Lung (tissue), 12 donors: ENCODE results near the gene WDR64. TPM values are rescaled to one million over a fixed set of nuclear protein-coding genes. Genes with fewer than 3 reads are reported as not detected.

Experiments
- ATAC-seq: fragments of 200-7000 bp; cut with Tn5 transposase; one replicate; pipeline ENCODE4 v1.9.1; 2020; ENCODE audit warnings: moderate number of reproducible peaks; ENCODE audit not compliant: insufficient read depth, low FRiP score
- DNase-seq, 3 donors: peaks; one replicate each; pipeline ENCODE4 v3.0.0-alpha.2; 2013 to 2017
- H3K27ac ChIP-seq, 2 donors: one replicate each; pipeline ENCODE4 v1.5.1; 2013; ENCODE audit warnings: mild to moderate bottlenecking in 2 of 2, moderate library complexity in 2 of 2, control low read depth in 1 of 2, inconsistent platforms in 1 of 2, low read depth in 1 of 2, low read length in 1 of 2
- H3K27me3 ChIP-seq, 3 donors: one replicate each; pipeline ENCODE4 v1.5.1; 2013; ENCODE audit warnings: low read length in 2 of 3; ENCODE audit not compliant: control insufficient read depth in 3 of 3, insufficient read depth in 3 of 3
- H3K36me3 ChIP-seq, 4 donors: one replicate each; pipeline ENCODE4 v1.5.1; 2013; ENCODE audit warnings: low read length in 4 of 4, mild to moderate bottlenecking in 1 of 4, moderate library complexity in 1 of 4; ENCODE audit not compliant: control insufficient read depth in 4 of 4, insufficient read depth in 4 of 4
- H3K4me1 ChIP-seq, 5 donors: one replicate each; pipeline ENCODE4 v1.5.1; 2013; ENCODE audit warnings: low read length in 5 of 5, mild to moderate bottlenecking in 2 of 5, moderate library complexity in 1 of 5; ENCODE audit not compliant: control insufficient read depth in 5 of 5, insufficient read depth in 5 of 5
- H3K4me3 ChIP-seq: one replicate; pipeline ENCODE4 v1.5.1; 2013; ENCODE audit warnings: mild to moderate bottlenecking, control low read depth, moderate library complexity
- H3K9ac ChIP-seq, 2 donors: one replicate each; pipeline ENCODE4 v1.5.1; 2013; ENCODE audit warnings: low read length in 2 of 2, control low read depth in 1 of 2; ENCODE audit not compliant: insufficient read depth in 1 of 2
- H3K9me3 ChIP-seq, 4 donors: one replicate each; pipeline ENCODE4 v1.5.1; 2013; ENCODE audit warnings: low read length in 3 of 4, mild to moderate bottlenecking in 1 of 4, moderate library complexity in 1 of 4; ENCODE audit not compliant: control insufficient read depth in 4 of 4, insufficient read depth in 3 of 4
- WGBS, 2 donors: extraction: QIAGEN DNeasy Blood & Tissue Kit; methylation state at CpG; one replicate each; pipeline ENCODE4 v1.1.7; 2013; 5-methylcytosine and 5-hydroxymethylcytosine counted together
- polyA plus RNA-seq, 2 donors: library from polyadenylated mRNA; stranded (reverse); fragments of 200-250 nt; gene quantifications; one replicate each; pipeline ENCODE4 v1.2.1, GENCODE V29; 2013
- total RNA-seq, 2 donors: library from RNA; depleted of rRNA in 1 of 2; stranded (reverse); fragments of >200 nt in 1 of 2; gene quantifications; one replicate each; pipeline ENCODE4 v1.2.1, GENCODE V29; 2014 to 2021
- TF ChIP-seq, protein P1 (sequence below): IDR thresholded peaks from 2 replicates; pipeline ENCODE4 v1.5.1; 2012; ENCODE audit warnings: mild to moderate bottlenecking; ENCODE audit errors: control extremely low read depth, extremely low read depth
- donor health status: control.
- donor health status: control.
- donor health status: Bipolar disorder and iron deficiency.
- donor health status: healthy.
- donor health status: DM: yes; HTN: yes; CAD: no.

Gene WDR64
- total and polyA plus RNA-seq, 4 donors = not detected

DNA sequence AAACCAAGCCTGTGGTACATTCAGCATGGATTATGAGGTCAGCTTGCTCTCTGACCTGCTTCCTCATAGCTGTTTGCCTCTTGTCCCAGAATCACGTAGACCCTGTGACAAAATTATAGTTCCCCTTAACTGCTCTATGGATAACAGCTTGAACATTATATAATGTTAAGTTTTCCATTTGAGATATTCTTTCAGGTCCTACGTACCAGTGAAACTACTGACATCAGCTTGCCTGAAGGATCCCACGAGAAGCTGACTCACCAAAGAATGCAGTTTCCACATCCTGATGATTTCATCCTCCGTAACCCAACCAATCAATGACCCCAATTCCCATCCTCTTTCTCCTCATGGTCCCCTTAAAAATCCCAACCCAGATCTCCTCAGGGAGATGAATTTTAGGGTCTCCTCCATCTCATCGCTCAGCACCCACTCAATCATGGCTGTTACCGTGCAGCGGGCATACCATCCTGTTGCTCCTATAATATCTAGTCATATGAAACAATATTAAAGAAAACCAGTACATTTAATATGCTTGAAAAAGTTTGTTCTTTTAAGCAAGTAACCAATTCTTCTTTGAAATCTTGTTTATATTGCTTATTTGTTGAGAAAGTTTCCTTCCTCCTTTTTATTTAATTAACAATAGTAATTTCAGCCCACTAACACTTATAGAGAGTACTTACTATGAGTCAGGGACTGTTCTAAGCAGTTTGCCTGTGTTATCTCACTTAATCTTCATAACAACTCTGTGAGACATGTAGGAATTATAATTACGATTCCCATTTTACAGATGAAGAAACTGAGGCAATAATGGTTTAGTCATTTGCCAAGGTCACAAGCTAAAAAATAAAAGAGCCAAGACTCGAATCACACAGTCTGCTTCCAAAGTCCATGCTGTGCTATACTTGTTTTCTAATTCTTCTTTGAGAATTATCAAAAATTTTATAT lies 39.3 kb upstream of the WDR64 start:
- Histone ChIP-seq H3K36me3 (no peaks in the 10 kb centered on the region), H3K4me1 (peaks cover 0 to 38% (median 2%) of the 10 kb centered on the region in 5 donors), H3K27me3 (no peaks in the 10 kb centered on the region), H3K4me3 (no peak overlapping the region), H3K9ac (no peak overlapping the region), H3K9me3 (no peaks in the 10 kb centered on the region), H3K27ac (no peak overlapping the region)
- WGBS, 2 donors = 73 to 75% methylated on average over 9 of the region's 9 CpGs
- DNase-seq = no peak
- peak; percentile 32 for ATAC-seq
- TF ChIP-seq, protein P1, sequence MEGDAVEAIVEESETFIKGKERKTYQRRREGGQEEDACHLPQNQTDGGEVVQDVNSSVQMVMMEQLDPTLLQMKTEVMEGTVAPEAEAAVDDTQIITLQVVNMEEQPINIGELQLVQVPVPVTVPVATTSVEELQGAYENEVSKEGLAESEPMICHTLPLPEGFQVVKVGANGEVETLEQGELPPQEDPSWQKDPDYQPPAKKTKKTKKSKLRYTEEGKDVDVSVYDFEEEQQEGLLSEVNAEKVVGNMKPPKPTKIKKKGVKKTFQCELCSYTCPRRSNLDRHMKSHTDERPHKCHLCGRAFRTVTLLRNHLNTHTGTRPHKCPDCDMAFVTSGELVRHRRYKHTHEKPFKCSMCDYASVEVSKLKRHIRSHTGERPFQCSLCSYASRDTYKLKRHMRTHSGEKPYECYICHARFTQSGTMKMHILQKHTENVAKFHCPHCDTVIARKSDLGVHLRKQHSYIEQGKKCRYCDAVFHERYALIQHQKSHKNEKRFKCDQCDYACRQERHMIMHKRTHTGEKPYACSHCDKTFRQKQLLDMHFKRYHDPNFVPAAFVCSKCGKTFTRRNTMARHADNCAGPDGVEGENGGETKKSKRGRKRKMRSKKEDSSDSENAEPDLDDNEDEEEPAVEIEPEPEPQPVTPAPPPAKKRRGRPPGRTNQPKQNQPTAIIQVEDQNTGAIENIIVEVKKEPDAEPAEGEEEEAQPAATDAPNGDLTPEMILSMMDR = no peak

DNA sequence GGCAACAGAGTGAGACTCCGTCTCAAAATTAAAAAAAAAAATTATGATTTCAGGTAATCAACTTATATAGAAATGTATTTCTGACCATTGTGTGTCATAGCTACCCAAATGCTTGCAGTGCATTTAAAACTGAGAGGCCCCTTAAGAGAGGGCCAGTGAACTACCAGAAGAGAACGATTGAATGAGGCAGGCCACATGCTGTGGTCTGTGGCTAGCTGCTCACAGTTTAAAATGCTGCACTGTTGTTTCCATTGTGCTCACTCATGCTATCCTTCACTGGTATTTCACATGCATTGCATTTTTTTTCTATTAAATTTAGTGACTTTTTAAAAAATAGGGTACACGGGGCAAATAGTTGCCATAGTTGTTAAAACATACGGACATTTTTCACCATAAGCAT lies 37.9 kb upstream of the WDR64 start:
- ATAC-seq (no peak), DNase-seq (no peak)
- Histone ChIP-seq H3K27ac (no peak overlapping the region), H3K9me3 (no peaks in the 10 kb centered on the region), H3K9ac (no peak overlapping the region), H3K4me1 (peaks cover 0 to 25% (median 2%) of the 10 kb centered on the region in 5 donors), H3K36me3 (no peaks in the 10 kb centered on the region), H3K4me3 (no peak overlapping the region), H3K27me3 (no peaks in the 10 kb centered on the region)
- 94 to 97% methylated on average over 4 of the region's 4 CpGs for WGBS, 2 donors
- TF ChIP-seq, protein P1 = no peak

DNA sequence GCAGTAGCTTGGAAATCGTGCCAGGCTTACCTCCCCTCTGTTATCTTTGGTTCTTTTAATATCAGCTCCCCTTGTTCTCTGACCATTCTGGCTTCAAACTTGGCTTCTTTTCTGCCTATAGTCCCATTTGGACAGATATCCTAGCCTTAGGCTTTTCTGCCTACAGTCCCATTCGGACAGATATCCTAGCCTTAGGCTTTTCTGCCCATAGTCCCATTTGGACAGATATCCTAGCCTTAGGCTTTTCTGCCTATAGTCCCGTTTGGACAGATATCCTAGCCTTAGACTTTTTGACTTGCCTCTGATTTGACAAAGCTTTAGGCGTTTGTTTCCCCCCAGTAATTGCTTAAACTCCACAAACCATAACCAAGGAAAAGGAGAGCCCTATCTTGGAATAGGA lies 37.5 kb upstream of the WDR64 start:
- TF ChIP-seq, protein P1 = no peak

More for the DNA sequence above, 37.5 kb upstream of the WDR64 start:
- no peak overlapping the region for H3K4me3 ChIP-seq
- H3K27ac ChIP-seq = no peak overlapping the region
- no peaks in the 10 kb centered on the region for H3K27me3 ChIP-seq
- no peaks in the 10 kb centered on the region for H3K36me3 ChIP-seq
- ATAC-seq (no peak), DNase-seq (no peak)
- H3K9me3 ChIP-seq = no peaks in the 10 kb centered on the region
- H3K9ac ChIP-seq = no peak overlapping the region
- peaks cover 0 to 20% (median 0%) of the 10 kb centered on the region in 5 donors for H3K4me1 ChIP-seq
- WGBS, 2 donors = 75 to 88% methylated on average over 4 of the region's 4 CpGs
